ENCODE measurements around the gene PLCB1.

Gene PLCB1

GRCh38 chr20:8447262-8448120, 315.4 kb downstream of the PLCB1 start:
- Mint-ChIP-seq H3K4me1 (no peaks in the 10 kb centered on the region), H3K4me3 (no peak overlapping the region), H3K27me3 (ENCODE audit: low read depth, poor library complexity) (no peaks in the 10 kb centered on the region), H3K27ac (no peak overlapping the region), H3K36me3 (ENCODE audit: low read depth) (no peaks in the 10 kb centered on the region), H3K9me3 (no peaks in the 10 kb centered on the region)
- no peak for DNase-seq
- no peak for TF ChIP-seq CTCF (IDR thresholded peaks at IDR 0.05)

GRCh38 chr20:8449123-8449522, 317.1 kb downstream of the PLCB1 start:
- Mint-ChIP-seq H3K4me1 (no peaks in the 10 kb centered on the region), H3K4me3 (no peak overlapping the region), H3K36me3 (ENCODE audit: low read depth) (no peaks in the 10 kb centered on the region), H3K27ac (no peak overlapping the region), H3K27me3 (ENCODE audit: low read depth, poor library complexity) (no peaks in the 10 kb centered on the region), H3K9me3 (no peaks in the 10 kb centered on the region)
- no peak for DNase-seq
- no peak for TF ChIP-seq CTCF (IDR thresholded peaks at IDR 0.05)

GRCh38 chr20:8454137-8454712, 322.2 kb downstream of the PLCB1 start:
- H3K27me3 Mint-ChIP-seq (ENCODE audit: low read depth, poor library complexity): no peaks in the 10 kb centered on the region
- H3K9me3 Mint-ChIP-seq: no peaks in the 10 kb centered on the region
- no peak overlapping the region for H3K4me3 Mint-ChIP-seq
- no peaks in the 10 kb centered on the region for H3K4me1 Mint-ChIP-seq
- no peak overlapping the region for H3K27ac Mint-ChIP-seq
- DNase-seq: no peak
- no peaks in the 10 kb centered on the region for H3K36me3 Mint-ChIP-seq (ENCODE audit: low read depth)
- TF ChIP-seq CTCF (IDR thresholded peaks at IDR 0.05): no peak

GRCh38 chr20:8456765-8457164, 324.7 kb downstream of the PLCB1 start:
- Mint-ChIP-seq H3K27me3 (ENCODE audit: low read depth, poor library complexity) (no peaks in the 10 kb centered on the region), H3K27ac (no peak overlapping the region), H3K36me3 (ENCODE audit: low read depth) (no peaks in the 10 kb centered on the region), H3K4me3 (no peak overlapping the region), H3K9me3 (no peaks in the 10 kb centered on the region), H3K4me1 (no peaks in the 10 kb centered on the region)
- no peak for TF ChIP-seq CTCF (IDR thresholded peaks at IDR 0.05)
- no peak for DNase-seq

GRCh38 chr20:8457978-8458377, 325.9 kb downstream of the PLCB1 start:
- H3K27ac Mint-ChIP-seq: no peak overlapping the region
- no peaks in the 10 kb centered on the region for H3K27me3 Mint-ChIP-seq (ENCODE audit: low read depth, poor library complexity)
- no peaks in the 10 kb centered on the region for H3K4me1 Mint-ChIP-seq
- no peak overlapping the region for H3K4me3 Mint-ChIP-seq
- H3K9me3 Mint-ChIP-seq: no peaks in the 10 kb centered on the region
- no peak for DNase-seq
- H3K36me3 Mint-ChIP-seq (ENCODE audit: low read depth): no peaks in the 10 kb centered on the region
- no peak for TF ChIP-seq CTCF (IDR thresholded peaks at IDR 0.05)

GRCh38 chr20:8461186-8461585, 329.1 kb downstream of the PLCB1 start:
- H3K4me3 Mint-ChIP-seq: no peak overlapping the region
- H3K27me3 Mint-ChIP-seq (ENCODE audit: low read depth, poor library complexity): peaks cover 4% of the 10 kb centered on the region
- H3K9me3 Mint-ChIP-seq: peaks cover 14% of the 10 kb centered on the region
- no peaks in the 10 kb centered on the region for H3K4me1 Mint-ChIP-seq
- no peak for DNase-seq
- H3K36me3 Mint-ChIP-seq (ENCODE audit: low read depth): peaks cover 5% of the 10 kb centered on the region
- TF ChIP-seq CTCF (IDR thresholded peaks at IDR 0.05): no peak
- no peak overlapping the region for H3K27ac Mint-ChIP-seq
